NCI-H526 treated with DMSO at 0.1 percent for 48 hours (cell line): ENCODE data around the gene BAD.
A peak's percentile ranks its signal among the peaks of the same experiment; 100 is the strongest.

ENCODE experiments used
- DNase-seq: peaks from one replicate; lab custom pipeline; 2025; lab: John Stamatoyannopoulos, UW

Gene BAD

GRCh38 chr11:64296236-64296635 is 11.8 kb upstream of the BAD start:
- no peak for DNase-seq

GRCh38 chr11:64295760-64296159 is 11.3 kb upstream of the BAD start:
- no peak for DNase-seq

- no peak for DNase-seq
Observed at GRCh38 chr11:64294774-64295173, 10.3 kb upstream of the BAD start.

GRCh38 chr11:64292460-64293254 is 8.2 kb upstream of the BAD start:
- DNase-seq = no peak

- DNase-seq = no peak
Observed at GRCh38 chr11:64291752-64292459, 7.4 kb upstream of the BAD start.

DNA sequence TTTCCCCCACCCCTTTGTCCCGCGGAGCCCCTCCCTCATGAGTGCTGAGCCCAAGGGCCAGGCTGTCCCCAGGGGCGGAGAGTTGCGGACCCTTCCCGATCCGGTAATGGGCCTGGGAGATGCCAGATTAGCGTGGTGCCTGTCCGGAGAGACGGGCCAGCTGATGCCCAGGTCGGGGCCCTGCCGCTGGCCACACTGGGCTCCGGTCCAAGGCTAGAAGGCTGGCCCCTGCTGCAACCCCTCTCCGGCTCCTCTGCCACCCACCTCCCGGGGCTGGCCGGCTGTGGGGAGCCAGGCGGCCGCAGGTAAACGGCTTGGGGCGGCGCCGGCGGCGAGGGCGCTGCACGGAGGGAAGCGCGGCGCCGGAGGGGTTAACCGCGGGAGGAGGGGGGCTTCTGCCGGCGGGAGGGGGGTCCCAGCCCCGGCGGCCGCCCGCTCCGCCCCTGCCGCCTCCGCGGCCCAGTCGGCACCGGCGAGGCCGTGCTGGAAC is 6.8 kb upstream of the BAD start, which contains the start of gene KCNK4:
KCNK4 (plus strand) TSS at position 41 of the 490 bp plus-strand sequence. CDS start 1,717 bp downstream, outside the sequence.
- no peak for DNase-seq

- DNase-seq = no peak
Observed at GRCh38 chr11:64290352-64291261, 6.1 kb upstream of the BAD start.

GRCh38 chr11:64289002-64289564 is 4.6 kb upstream of the BAD start:
- no peak for DNase-seq

- no peak for DNase-seq
Observed at GRCh38 chr11:64288353-64288750, 3.9 kb upstream of the BAD start.

DNA sequence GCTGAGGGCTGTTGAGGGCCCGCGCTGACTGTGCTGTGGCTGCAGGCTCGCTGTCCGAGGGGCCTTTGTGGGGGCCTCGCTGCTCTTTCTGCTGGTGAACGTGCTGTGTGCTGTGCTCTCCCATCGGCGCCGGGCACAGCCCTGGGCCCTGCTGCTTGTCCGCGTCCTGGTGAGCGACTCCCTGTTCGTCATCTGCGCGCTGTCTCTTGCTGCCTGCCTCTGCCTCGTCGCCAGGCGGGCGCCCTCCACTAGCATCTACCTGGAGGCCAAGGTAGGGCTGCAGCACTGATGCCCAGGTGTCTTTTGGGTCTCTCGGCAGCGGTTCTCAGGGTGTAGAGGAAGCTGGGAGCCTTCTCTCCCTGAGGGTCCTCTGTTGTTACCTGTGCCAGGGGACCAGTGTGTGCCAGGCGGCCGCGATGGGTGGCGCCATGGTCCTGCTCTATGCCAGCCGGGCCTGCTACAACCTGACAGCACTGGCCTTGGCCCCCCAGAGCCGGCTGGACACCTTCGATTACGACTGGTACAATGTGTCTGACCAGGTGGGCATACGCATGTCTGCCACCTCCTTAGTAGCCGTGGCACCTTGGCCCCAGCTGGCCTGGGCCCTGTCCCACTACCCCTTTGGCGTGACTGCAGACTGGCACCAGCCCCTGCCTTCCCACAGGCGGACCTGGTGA is 3.3 kb upstream of the BAD start:
- DNase-seq = no peak

DNA sequence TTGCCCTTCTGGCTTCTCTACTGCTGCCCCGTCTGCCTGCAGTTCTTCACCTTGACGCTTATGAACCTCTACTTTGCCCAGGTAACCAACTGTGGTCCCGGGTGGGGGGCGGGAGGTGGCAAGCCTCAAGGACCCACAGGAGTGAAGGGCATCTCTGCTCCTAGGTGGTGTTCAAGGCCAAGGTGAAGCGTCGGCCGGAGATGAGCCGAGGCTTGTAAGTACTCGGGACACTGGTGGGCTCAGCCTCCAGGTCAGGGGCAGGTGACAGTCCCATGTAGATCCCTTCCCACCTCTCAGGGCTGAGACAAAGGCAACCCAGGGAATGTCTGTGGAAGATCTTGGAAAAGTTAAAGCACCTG is 2.3 kb upstream of the BAD start:
- DNase-seq = no peak

DNA sequence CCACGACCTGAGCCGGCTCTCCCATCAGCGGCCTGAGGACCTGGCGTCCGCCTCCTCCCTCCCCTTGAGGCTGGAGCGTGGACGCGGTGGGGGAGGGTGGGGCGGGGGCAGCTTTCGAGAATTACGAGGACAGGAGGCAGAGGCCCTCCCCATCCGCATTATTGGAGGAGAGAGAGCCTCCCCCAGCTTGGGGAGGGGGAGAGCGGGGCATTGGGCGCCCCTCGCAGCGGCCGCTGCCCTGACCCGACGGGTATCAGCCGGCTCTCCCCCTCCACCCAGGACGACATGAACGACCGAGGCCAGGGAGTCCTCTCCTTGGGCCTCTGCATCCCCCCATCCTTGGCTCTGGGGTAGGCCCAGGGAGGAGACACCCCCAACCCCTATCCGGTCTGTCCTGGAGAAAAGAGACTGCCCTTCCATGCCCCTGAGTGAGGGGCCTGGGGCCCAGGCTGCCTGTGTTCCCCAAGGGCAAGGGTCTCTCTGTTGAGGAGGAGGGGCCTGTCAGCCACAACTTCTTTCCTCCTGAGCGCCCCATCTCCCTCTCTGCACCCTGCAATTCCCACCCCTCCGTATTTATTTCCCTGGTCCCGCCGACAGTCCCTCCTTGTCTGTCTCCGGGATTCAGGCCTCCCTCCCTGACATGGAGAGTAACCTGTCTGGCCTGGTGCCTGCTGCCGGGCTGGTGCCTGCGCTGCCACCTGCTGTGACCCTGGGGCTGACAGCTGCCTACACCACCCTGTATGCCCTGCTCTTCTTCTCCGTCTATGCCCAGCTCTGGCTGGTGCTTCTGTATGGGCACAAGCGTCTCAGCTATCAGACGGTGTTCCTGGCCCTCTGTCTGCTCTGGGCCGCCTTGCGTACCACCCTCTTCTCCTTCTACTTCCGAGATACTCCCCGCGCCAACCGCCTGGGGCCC is 1.7 kb upstream of the BAD start:
- no peak for DNase-seq

DNA sequence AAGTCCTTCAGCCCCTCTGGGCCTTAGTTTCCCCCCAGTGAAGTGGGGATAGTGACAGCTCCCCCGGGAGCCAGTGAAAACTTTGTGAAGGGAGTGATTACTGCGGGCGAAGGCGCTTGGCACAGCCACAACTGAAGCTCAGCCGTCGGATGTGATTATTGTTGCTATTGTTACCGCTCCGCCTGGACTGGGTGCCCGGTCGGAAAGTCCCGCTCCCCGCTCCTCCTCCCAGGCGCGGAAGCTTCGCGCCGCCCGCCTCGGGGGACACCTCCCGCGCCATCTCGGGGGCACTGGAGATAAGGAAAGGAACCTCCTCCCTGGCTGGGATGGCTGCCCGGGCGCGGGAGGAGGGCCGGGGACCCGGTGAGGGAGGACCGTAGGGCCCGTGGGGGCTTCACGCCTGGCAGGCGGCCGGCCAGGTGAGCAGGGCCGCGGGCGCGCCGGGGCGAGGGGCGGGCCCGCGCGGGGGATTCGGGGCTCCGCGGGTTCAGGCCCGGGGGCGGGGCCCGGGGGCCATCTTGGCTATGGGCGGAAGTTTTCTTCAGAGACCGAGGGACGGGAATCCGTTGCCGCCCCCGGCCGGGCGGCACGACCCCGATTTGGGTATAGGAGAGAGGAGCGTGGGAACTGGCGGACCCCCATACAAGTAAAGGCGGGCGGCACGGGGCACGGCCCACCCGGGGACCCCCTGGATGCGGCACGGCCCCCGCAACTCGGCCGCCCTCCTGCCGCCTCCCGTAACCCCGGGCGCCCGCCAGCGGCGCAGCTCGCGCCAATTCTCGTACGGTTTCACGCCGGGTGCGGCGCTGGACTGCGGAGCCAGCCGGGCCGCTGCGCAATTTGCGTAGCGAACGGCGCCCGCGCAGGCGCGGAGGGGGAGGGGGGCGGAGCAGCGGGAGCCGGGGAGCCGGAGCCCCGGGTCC is 758 bp upstream of the BAD start, which contains the start of gene GPR137:
GPR137 (plus strand) TSS at position 887 of the 923 bp plus-strand sequence. CDS start 677 bp downstream, outside the sequence.
- DNase-seq = peak; percentile 67

DNA sequence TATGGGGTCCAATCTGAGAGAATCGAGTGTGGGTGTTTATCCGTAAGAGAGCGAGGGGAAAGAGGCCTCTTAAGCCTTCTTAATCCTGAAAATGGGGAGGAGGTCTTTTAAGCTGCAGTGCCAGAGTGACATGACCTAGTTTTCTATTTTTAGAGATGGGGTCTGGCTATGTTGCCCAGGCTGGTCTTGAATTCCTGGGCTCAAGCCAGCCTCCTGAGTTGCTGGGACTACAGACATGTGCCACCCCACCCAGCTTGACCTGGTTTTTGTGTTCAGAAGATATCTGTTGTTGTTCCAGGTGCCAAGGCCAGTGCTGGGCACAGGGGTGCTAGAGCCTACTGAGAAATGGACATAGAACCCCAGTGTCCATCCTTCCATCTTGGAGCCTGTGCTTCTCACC is 1.4 kb downstream of the BAD start:
- DNase-seq = no peak

DNA sequence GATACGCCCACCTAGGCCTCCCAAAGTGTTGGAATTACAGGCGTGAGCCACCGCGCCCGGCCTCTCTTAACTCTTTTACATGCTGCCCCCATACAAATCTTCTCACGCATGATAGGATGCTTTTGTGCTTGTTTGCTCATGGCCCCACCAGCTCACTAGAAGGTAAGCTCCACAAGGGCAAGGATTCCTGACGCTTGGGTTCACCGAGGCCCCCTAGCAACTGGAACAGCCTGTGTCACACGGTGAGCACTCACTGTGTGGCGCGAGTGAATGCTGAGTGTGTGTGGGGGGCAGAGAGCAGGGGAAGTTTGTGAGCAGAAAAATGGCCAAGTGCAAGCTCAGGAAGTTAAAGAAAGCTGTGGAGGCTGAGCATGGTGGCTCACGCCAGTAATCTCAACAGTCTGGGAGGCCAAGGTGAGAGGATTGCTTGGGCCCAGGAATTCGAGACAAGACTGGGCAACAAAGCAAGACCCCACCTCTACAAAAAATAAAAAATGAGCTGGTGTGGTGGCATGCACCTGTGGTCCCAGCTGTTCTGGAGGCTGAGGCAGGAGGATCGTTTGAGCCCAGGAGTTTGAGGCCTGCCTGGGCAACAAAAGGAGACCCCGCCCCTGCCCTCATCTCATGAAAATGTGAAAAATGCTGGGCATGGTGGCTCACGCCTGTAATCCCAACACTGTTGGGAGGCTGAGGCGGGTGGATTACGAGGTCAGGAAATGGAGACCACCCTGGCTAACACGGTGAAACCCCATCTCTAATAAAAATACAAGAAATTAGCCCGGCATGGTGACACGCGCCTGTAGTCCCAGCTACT is 2.3 kb downstream of the BAD start:
- no peak for DNase-seq

DNA sequence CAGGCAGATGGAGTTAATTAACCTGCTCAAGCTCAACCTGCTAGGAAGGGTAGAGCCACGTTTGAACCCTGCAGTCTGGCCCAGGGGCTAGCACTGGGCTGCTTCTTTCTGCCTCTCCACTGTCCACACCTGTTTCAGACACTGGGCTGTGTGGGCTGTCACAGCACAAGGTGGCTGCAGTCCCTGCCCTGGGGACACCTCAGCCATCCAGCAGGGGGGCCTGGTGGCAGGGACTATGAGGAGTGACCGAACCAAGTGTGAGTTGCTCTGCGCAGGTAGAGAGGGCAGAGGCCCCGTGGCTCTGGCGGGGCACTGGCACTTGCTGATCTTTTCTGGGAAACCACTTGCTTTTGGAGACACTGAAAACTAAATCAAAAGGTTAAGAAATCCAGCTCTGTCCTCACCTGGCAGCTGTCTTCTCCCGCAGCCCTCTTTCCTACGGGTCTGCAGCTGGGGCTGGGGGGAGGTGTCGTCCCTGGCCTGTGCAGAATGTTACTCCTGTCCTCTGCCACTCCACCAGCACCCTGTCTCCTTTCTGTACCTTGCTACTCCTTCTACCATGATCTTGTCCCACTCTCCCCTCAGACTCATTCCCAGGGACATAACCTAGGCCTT is 5.8 kb downstream of the BAD start:
- DNase-seq = no peak

DNA sequence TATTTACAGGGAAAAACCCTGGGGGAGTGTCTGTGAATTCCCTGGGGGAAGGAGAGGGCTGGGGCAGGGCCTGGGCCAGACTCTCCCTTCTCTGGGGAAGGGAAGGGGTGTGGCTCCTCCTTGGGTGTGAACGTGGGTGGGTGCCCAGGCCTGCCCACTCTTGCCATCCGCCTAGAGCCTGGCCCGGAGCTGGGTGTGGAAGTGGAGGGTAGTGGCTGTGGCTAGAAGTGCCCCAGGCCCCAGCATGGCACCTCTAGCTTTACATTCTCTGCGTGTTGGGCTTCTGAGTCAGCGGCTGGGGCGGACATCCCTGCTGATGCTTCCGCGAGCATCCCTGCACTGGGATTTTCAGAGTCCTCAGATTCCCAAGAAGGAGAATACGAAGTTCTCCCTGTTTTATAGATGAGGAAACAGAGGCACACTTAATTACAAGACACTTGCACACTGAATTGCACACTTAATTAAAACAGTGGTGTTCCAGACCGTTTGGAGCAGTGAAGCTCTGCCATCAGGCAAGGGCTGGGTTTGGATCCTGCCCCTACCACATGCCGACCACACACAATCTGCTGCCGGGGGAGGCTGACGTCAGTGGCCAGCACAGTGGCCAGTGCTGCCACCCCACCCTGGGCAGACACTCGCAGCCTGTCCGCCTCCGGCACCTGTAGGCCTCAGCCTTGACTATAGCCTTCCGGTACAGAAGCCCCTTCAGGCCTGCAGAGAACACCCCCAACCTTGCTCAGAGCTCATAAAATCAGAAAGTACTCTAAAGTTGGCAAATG is 7.6 kb downstream of the BAD start:
- DNase-seq = no peak
